T-helper 1 cell treated with Interleukin-12 subunit alpha and Interleukin-12 subunit beta and Interleukin-4 antibody, amounts not matched to agents 30 ng/mL and 1 ng/mL, for 36 hours (primary cell): ENCODE results near the gene EIF4B. TPM values are rescaled to one million over a fixed set of nuclear protein-coding genes. Genes with fewer than 3 reads are reported as not detected.

ENCODE experiments used
- intact Hi-C: fragments of 100-400 bp; cut with micrococcal nuclease; formaldehyde crosslinking; loops from one replicate; pipeline ENCODE4 v1.15.1; 2024
- total RNA-seq: library from RNA; stranded (reverse); gene quantifications from 2 replicates; pipeline ENCODE4 v1.2.3, GENCODE V29; 2022

The EIF4B gene
- total RNA-seq, 1 donor from 2014 or later = 374 TPM

GRCh38 chr12:53056901-53057300 lies 50.6 kb downstream of the EIF4B start:
- intact Hi-C loops = no loop called here

GRCh38 chr12:53057816-53058500 lies 51.7 kb downstream of the EIF4B start:
- intact Hi-C loops = no loop called here

- intact Hi-C loops = no loop called here
Measured at GRCh38 chr12:53058674-53059433, 52.6 kb downstream of the EIF4B start.

GRCh38 chr12:53059434-53060063 lies 53.3 kb downstream of the EIF4B start:
- intact Hi-C loops = no loop called here

GRCh38 chr12:53060064-53060720 lies 53.9 kb downstream of the EIF4B start:
- intact Hi-C loops = no loop called here

GRCh38 chr12:53060721-53061276 lies 54.5 kb downstream of the EIF4B start:
- intact Hi-C loops = no loop called here

GRCh38 chr12:53061404-53062010 lies 55.3 kb downstream of the EIF4B start:
- intact Hi-C loops = no loop called here

- intact Hi-C loops = no loop called here
Measured at GRCh38 chr12:53062011-53062961, 56.0 kb downstream of the EIF4B start.

- intact Hi-C loops = no loop called here
Measured at GRCh38 chr12:53062977-53063707, 56.9 kb downstream of the EIF4B start.

GRCh38 chr12:53063708-53064612 lies 57.7 kb downstream of the EIF4B start:
- intact Hi-C loops = no loop called here

GRCh38 chr12:53064613-53065436 lies 58.6 kb downstream of the EIF4B start:
- intact Hi-C loops = no loop called here

GRCh38 chr12:53065470-53065869 lies 59.2 kb downstream of the EIF4B start:
- intact Hi-C loops = no loop called here

- intact Hi-C loops = loop anchor here (1.0 kb wide), 3 partner anchors 13 to 229 kb away; partner anchors contain the start of genes PFDN5 and SPRYD3
Measured at GRCh38 chr12:53065975-53066931, 60.0 kb downstream of the EIF4B start.

- intact Hi-C loops = no loop called here
Measured at GRCh38 chr12:53067074-53067992, 61.1 kb downstream of the EIF4B start.
